ENCODE results near the gene PSMG1.

DNA sequence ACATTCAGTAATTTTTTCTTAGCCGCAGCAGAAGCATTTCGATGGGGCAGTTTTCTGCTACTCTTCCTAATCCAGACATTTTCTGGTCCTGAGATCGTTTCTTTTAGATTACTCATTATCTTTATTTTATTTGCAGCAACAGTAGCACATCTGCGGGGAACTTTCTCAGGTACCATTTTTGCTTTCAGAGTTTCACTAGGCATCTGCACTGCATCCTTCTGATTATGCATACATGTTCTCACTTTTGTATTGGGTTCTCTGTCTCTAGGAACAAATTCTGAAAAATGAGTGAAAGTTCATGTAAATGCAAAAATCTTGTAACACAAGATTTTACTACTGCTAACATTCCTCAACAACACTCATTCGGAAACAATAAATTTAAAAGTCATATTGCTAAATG, 3.9 kb upstream of the PSMG1 start:
- TF ChIP-seq, protein P1, sequence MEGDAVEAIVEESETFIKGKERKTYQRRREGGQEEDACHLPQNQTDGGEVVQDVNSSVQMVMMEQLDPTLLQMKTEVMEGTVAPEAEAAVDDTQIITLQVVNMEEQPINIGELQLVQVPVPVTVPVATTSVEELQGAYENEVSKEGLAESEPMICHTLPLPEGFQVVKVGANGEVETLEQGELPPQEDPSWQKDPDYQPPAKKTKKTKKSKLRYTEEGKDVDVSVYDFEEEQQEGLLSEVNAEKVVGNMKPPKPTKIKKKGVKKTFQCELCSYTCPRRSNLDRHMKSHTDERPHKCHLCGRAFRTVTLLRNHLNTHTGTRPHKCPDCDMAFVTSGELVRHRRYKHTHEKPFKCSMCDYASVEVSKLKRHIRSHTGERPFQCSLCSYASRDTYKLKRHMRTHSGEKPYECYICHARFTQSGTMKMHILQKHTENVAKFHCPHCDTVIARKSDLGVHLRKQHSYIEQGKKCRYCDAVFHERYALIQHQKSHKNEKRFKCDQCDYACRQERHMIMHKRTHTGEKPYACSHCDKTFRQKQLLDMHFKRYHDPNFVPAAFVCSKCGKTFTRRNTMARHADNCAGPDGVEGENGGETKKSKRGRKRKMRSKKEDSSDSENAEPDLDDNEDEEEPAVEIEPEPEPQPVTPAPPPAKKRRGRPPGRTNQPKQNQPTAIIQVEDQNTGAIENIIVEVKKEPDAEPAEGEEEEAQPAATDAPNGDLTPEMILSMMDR (conservative IDR thresholded peaks at IDR 0.05 in 1 of 2, IDR thresholded peaks at IDR 0.05 in 1 of 2; ENCODE audit: low read depth in 1 of 2, low read length in 2 of 2) = no peak
- TF ChIP-seq EZH2 (IDR thresholded peaks at IDR 0.05; ENCODE audit: low read length, missing control alignments) = no peak
